Measurements from ENCODE around the gene CD58.
"Not testable (repeated sequence)": the region's sequence is repeated elsewhere in the genome, so short reads cannot be mapped to it uniquely, and the experiment has no call there.

Gene CD58

GRCh38 chr1:116570358-116571214, at the start of gene CD58:
Gene CD58, minus strand, starts transcription at chr1:116571026. Its CDS starts 54 bp downstream, at chr1:116570972.
- DNase-seq: no peak

- not testable (repeated sequence) for DNase-seq
These were observed 49.6 kb upstream of the CD58 start for GRCh38 chr1:116620392-116620791.

GRCh38 chr1:116619106-116619505, 48.3 kb upstream of the CD58 start:
- DNase-seq: not testable (repeated sequence)

- DNase-seq: not testable (repeated sequence)
These were observed 47.0 kb upstream of the CD58 start for GRCh38 chr1:116617808-116618207.

GRCh38 chr1:116613825-116614224, 43.0 kb upstream of the CD58 start:
- not testable (repeated sequence) for DNase-seq

GRCh38 chr1:116609801-116610371, 39.1 kb upstream of the CD58 start:
- peak; percentile 79 for DNase-seq

GRCh38 chr1:116608841-116609240, 38.0 kb upstream of the CD58 start:
- DNase-seq: not testable (repeated sequence)

- not testable (repeated sequence) for DNase-seq
These were observed 37.3 kb upstream of the CD58 start for GRCh38 chr1:116608151-116608550.

- not testable (repeated sequence) for DNase-seq
These were observed 36.6 kb upstream of the CD58 start for GRCh38 chr1:116607463-116607862.

GRCh38 chr1:116606067-116606466, 35.2 kb upstream of the CD58 start:
- not testable (repeated sequence) for DNase-seq

- no peak for DNase-seq
These were observed 34.5 kb upstream of the CD58 start for GRCh38 chr1:116605315-116605714.

- DNase-seq: not testable (repeated sequence)
These were observed 33.6 kb upstream of the CD58 start for GRCh38 chr1:116604408-116604807.

- DNase-seq: not testable (repeated sequence)
These were observed 32.8 kb upstream of the CD58 start for GRCh38 chr1:116603646-116604045.

GRCh38 chr1:116599369-116599768, 28.5 kb upstream of the CD58 start:
- not testable (repeated sequence) for DNase-seq

- DNase-seq: not testable (repeated sequence)
These were observed 27.7 kb upstream of the CD58 start for GRCh38 chr1:116598420-116599036.

- not testable (repeated sequence) for DNase-seq
These were observed 26.6 kb upstream of the CD58 start for GRCh38 chr1:116597388-116597787.

GRCh38 chr1:116596742-116597307, 26.0 kb upstream of the CD58 start:
- DNase-seq: not testable (repeated sequence)

- DNase-seq: not testable (repeated sequence)
These were observed 25.3 kb upstream of the CD58 start for GRCh38 chr1:116595946-116596741.

GRCh38 chr1:116595065-116595840, 24.4 kb upstream of the CD58 start:
- not testable (repeated sequence) for DNase-seq

GRCh38 chr1:116593977-116594376, 23.2 kb upstream of the CD58 start:
- not testable (repeated sequence) for DNase-seq

- not testable (repeated sequence) for DNase-seq
These were observed 22.6 kb upstream of the CD58 start for GRCh38 chr1:116593401-116593800.
